Skin of body (tissue), 2 donors: Measurements from ENCODE around the gene ECE2. TPM values are rescaled to one million over a fixed set of nuclear protein-coding genes. Genes with fewer than 3 reads are reported as not detected.
A peak's percentile ranks its signal among the peaks of the same experiment; 100 is the strongest.

Source experiments
- DNase-seq: peaks from one replicate; lab custom pipeline; 2025; lab: John Stamatoyannopoulos, UW
- total RNA-seq: library from RNA; depleted of rRNA; stranded (reverse); fragments of >200 nt; gene quantifications from one replicate; pipeline ENCODE4 v1.2.3, GENCODE V29; 2014

Gene ECE2
- total RNA-seq, 1 donor from 2014 or later, result not detected

- DNase-seq, result no peak
Observed at GRCh38 chr3:184311633-184312032, 35.8 kb downstream of the ECE2 start.

- DNase-seq, result peak; percentile 93
Observed at GRCh38 chr3:184314363-184314699, 38.5 kb downstream of the ECE2 start, which contains the start of gene EIF4G1. EIF4G1 (plus strand) TSS chr3:184314606; CDS start chr3:184315797, 1,191 bp downstream.

- peak; percentile 72 for DNase-seq
Observed at GRCh38 chr3:184314700-184315542, 39.1 kb downstream of the ECE2 start.

- DNase-seq, result no peak
Observed at GRCh38 chr3:184315543-184315867, 39.7 kb downstream of the ECE2 start.

GRCh38 chr3:184315871-184316661, 40.2 kb downstream of the ECE2 start:
- no peak for DNase-seq

- DNase-seq, result no peak
Observed at GRCh38 chr3:184316792-184317191, 41.0 kb downstream of the ECE2 start.

- DNase-seq, result no peak
Observed at GRCh38 chr3:184317201-184317600, 41.4 kb downstream of the ECE2 start.

GRCh38 chr3:184320104-184320445, 44.3 kb downstream of the ECE2 start:
- DNase-seq, result peak; percentile 63

GRCh38 chr3:184321666-184322065, 45.8 kb downstream of the ECE2 start:
- DNase-seq, result no peak

- DNase-seq, result no peak
Observed at GRCh38 chr3:184322731-184323487, 47.1 kb downstream of the ECE2 start.

- no peak for DNase-seq
Observed at GRCh38 chr3:184323696-184324095, 47.9 kb downstream of the ECE2 start.

GRCh38 chr3:184325269-184325668, 49.4 kb downstream of the ECE2 start:
- no peak for DNase-seq

- DNase-seq, result no peak
Observed at GRCh38 chr3:184325715-184326369, 50.0 kb downstream of the ECE2 start.

- no peak for DNase-seq
Observed at GRCh38 chr3:184327171-184327570, 51.3 kb downstream of the ECE2 start.

GRCh38 chr3:184328516-184328915, 52.7 kb downstream of the ECE2 start:
- no peak for DNase-seq

GRCh38 chr3:184332370-184333090, 56.7 kb downstream of the ECE2 start:
- DNase-seq, result no peak

GRCh38 chr3:184333190-184333589, 57.4 kb downstream of the ECE2 start:
- no peak for DNase-seq

- no peak for DNase-seq
Observed at GRCh38 chr3:184333700-184334099, 57.9 kb downstream of the ECE2 start.

GRCh38 chr3:184334470-184335158, 58.8 kb downstream of the ECE2 start:
- DNase-seq, result no peak

- DNase-seq, result no peak
Observed at GRCh38 chr3:184335291-184335660, 59.5 kb downstream of the ECE2 start.
